ENCODE data around the gene EDDM13. TPM values are rescaled to one million over a fixed set of nuclear protein-coding genes. Genes with fewer than 3 reads are reported as not detected.

The EDDM13 gene
- total and polyA plus RNA-seq, 2 donors (not counting 3 experiments of a cell fraction or from before 2014, with no cell fraction given) = 0.51 TPM; not detected in 1

DNA sequence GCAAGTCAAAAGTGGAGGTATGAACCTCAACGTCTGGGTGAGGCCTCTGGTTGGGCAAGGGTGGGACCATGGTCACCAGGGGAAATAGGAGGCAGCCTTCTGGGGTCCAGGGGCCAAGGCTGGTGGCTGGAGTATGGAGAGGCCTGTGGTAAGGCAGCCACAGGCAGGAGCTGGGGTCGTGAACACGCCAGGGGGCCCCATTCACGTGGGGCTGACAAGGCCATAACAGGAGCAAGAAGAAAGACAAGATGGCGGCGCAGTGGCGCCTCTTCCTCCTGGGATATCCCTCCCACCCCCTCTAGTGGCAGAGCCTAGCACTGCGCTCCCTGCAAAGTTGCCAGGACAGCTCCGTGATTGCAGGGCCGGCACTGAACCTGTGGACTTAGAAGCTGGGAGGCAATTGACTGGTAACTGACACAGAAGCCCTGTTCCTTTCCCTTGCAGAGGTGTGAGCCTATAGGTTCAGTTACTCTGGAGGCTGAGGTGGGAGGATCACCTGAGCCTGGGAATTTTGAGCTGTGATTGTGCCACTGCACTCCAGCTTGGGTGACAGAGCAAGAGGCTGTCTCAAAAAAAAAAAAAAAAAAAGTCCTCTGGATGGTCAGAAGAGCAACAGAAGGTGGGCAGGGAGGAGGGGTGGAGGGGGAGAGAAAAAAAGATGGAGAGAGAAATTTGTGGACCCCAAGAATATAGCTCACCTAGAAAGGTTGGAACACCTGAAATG is 19.7 kb upstream of the EDDM13 start:
- Histone ChIP-seq H3K36me3 (ENCODE audit: control insufficient read depth in 2 of 2, extremely low read depth in 1 of 2, insufficient read depth in 2 of 2, low read length in 2 of 2) (no peaks in the 10 kb centered on the region), H3K79me2 (ENCODE audit: control insufficient read depth, insufficient read depth, low read length) (no peaks in the 10 kb centered on the region), H3K27me3 (ENCODE audit: control insufficient read depth in 2 of 2, insufficient read depth in 2 of 2, low read length in 2 of 2) (no peaks in the 10 kb centered on the region), H3K4me3 (replicated peaks in 1 of 3; ENCODE audit: insufficient read depth in 1 of 3, low read depth in 1 of 3, low read length in 3 of 3) (no peak overlapping the region), H3K27ac (ENCODE audit: insufficient read depth, low read depth, low read length) (no peak overlapping the region), H2AFZ (ENCODE audit: low read depth, low read length) (peak overlapping the region; percentile 98), H4K20me1 (replicated peaks; ENCODE audit: control insufficient read depth, extremely low read depth, insufficient read depth, low read length) (no peaks in the 10 kb centered on the region), H3K9me1 (replicated peaks; ENCODE audit: control insufficient read depth, extremely low read depth, insufficient read depth, low read length) (no peaks in the 10 kb centered on the region), H3K9me3 (replicated peaks; ENCODE audit: control insufficient read depth, insufficient read depth, low read length) (no peaks in the 10 kb centered on the region), H3K4me2 (ENCODE audit: insufficient read depth, low read length) (no peak overlapping the region), H3K4me1 (ENCODE audit: control insufficient read depth, extremely low read depth, insufficient read depth, low read length) (no peaks in the 10 kb centered on the region), H3K9ac (replicated peaks; ENCODE audit: extremely low read depth, insufficient read depth, low read length) (no peak overlapping the region)
- intact Hi-C loops (cut with micrococcal nuclease) (loop anchor here (1.0 to 5.0 kb wide), 8 partner anchors 56 to 187 kb away; partner anchors contain the start of gene ZSCAN5A), dilution Hi-C loops (cut with MboI; ENCODE audit: extremely low pct_ligation_motif_present, low sequenced_read_pairs) (no loop called here)
- peak; percentile 82 for FAIRE-seq
- TF ChIP-seq, protein P1, sequence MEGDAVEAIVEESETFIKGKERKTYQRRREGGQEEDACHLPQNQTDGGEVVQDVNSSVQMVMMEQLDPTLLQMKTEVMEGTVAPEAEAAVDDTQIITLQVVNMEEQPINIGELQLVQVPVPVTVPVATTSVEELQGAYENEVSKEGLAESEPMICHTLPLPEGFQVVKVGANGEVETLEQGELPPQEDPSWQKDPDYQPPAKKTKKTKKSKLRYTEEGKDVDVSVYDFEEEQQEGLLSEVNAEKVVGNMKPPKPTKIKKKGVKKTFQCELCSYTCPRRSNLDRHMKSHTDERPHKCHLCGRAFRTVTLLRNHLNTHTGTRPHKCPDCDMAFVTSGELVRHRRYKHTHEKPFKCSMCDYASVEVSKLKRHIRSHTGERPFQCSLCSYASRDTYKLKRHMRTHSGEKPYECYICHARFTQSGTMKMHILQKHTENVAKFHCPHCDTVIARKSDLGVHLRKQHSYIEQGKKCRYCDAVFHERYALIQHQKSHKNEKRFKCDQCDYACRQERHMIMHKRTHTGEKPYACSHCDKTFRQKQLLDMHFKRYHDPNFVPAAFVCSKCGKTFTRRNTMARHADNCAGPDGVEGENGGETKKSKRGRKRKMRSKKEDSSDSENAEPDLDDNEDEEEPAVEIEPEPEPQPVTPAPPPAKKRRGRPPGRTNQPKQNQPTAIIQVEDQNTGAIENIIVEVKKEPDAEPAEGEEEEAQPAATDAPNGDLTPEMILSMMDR (IDR thresholded peaks at IDR 0.05; ENCODE audit: extremely low read depth in 1 of 2, insufficient read depth in 1 of 2, low read depth in 1 of 2, low read length in 2 of 2) = peak; percentile 88 to 94
- TF ChIP-seq FOS (IDR thresholded peaks at IDR 0.05; ENCODE audit: borderline replicate concordance, insufficient read depth, low read length) = no peak
- ChIA-PET CTCF (interaction anchor here (0.5 to 11.8 kb wide), 51 partner anchors 8 to 1903 kb away, joined by 3 to 761 read pairs (median 5); partner anchors contain the start of genes EDDM13, ZSCAN5A and ZSCAN5B), POLR2A (interaction anchor here (1.4 kb wide), 1 partner anchor 81 kb away, joined by 5 read pairs; no protein-coding TSS in a partner anchor)
- BruUV-seq (replicated peaks) = no TSS peak
- DNase-seq (ENCODE audit: low read depth, low spot score) = peak; percentile 70

DNA sequence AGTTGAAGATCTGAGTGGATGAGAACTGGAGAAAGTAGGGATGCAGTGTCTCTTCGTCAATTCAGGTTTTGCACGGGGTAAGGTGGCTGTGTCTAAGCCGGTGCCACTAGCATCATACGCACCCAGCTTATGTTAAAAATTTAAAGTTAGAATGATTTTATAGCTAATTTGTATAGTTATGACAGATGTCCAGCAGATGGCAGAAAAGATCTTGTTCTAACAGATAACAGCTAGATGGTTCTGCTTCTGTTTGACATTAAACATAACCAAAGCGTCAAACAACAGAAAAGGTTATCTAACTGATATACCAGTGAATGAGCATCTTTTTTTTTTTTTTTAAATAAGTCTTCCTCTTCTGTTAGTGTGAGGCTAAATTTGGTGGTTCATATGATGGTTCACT is 18.8 kb upstream of the EDDM13 start:
- H3K9me3 ChIP-seq (replicated peaks; ENCODE audit: control insufficient read depth, insufficient read depth, low read length) = no peaks in the 10 kb centered on the region
- no peak overlapping the region for H2AFZ ChIP-seq (ENCODE audit: low read depth, low read length)
- no peaks in the 10 kb centered on the region for H3K79me2 ChIP-seq (ENCODE audit: control insufficient read depth, insufficient read depth, low read length)
- BruUV-seq (replicated peaks) = no TSS peak
- no peak overlapping the region for H3K9ac ChIP-seq (replicated peaks; ENCODE audit: extremely low read depth, insufficient read depth, low read length)
- no peak overlapping the region for H3K4me3 ChIP-seq (replicated peaks in 1 of 3; ENCODE audit: insufficient read depth in 1 of 3, low read depth in 1 of 3, low read length in 3 of 3)
- TF ChIP-seq GATA2 (IDR thresholded peaks at IDR 0.05; ENCODE audit: insufficient read depth, insufficient read length, low read depth, low read length) = no peak
- TF ChIP-seq, protein P1 (IDR thresholded peaks at IDR 0.05; ENCODE audit: extremely low read depth in 1 of 2, insufficient read depth in 1 of 2, low read depth in 1 of 2, low read length in 2 of 2) = peak; percentile 16 to 22
- no peaks in the 10 kb centered on the region for H4K20me1 ChIP-seq (replicated peaks; ENCODE audit: control insufficient read depth, extremely low read depth, insufficient read depth, low read length)
- H3K27me3 ChIP-seq (ENCODE audit: control insufficient read depth in 2 of 2, insufficient read depth in 2 of 2, low read length in 2 of 2) = no peaks in the 10 kb centered on the region
- ChIA-PET POLR2A (interaction anchor here (0.7 to 1.4 kb wide), 2 partner anchors 18 to 80 kb away, joined by 4 to 5 read pairs; no protein-coding TSS in a partner anchor), CTCF (interaction anchor here (0.6 to 11.8 kb wide), 42 partner anchors 8 to 1902 kb away, joined by 3 to 761 read pairs (median 6); partner anchors contain the start of genes EDDM13 and ZSCAN5A)
- intact Hi-C loops (cut with micrococcal nuclease) (loop anchor here (1.0 to 5.0 kb wide), 6 partner anchors 56 to 177 kb away; partner anchors contain the start of gene ZSCAN5A), dilution Hi-C loops (cut with MboI; ENCODE audit: extremely low pct_ligation_motif_present, low sequenced_read_pairs) (no loop called here)
- H3K4me2 ChIP-seq (ENCODE audit: insufficient read depth, low read length) = no peak overlapping the region
- no peaks in the 10 kb centered on the region for H3K9me1 ChIP-seq (replicated peaks; ENCODE audit: control insufficient read depth, extremely low read depth, insufficient read depth, low read length)
- DNase-seq (ENCODE audit: low read depth, low spot score) (peak; percentile 58), FAIRE-seq (peak; percentile 98)
- no peaks in the 10 kb centered on the region for H3K36me3 ChIP-seq (ENCODE audit: control insufficient read depth in 2 of 2, extremely low read depth in 1 of 2, insufficient read depth in 2 of 2, low read length in 2 of 2)
- H3K27ac ChIP-seq (ENCODE audit: insufficient read depth, low read depth, low read length) = no peak overlapping the region
- no peaks in the 10 kb centered on the region for H3K4me1 ChIP-seq (ENCODE audit: control insufficient read depth, extremely low read depth, insufficient read depth, low read length)
